ENCODE results near the gene IL17RC.

IL17RC gene

DNA sequence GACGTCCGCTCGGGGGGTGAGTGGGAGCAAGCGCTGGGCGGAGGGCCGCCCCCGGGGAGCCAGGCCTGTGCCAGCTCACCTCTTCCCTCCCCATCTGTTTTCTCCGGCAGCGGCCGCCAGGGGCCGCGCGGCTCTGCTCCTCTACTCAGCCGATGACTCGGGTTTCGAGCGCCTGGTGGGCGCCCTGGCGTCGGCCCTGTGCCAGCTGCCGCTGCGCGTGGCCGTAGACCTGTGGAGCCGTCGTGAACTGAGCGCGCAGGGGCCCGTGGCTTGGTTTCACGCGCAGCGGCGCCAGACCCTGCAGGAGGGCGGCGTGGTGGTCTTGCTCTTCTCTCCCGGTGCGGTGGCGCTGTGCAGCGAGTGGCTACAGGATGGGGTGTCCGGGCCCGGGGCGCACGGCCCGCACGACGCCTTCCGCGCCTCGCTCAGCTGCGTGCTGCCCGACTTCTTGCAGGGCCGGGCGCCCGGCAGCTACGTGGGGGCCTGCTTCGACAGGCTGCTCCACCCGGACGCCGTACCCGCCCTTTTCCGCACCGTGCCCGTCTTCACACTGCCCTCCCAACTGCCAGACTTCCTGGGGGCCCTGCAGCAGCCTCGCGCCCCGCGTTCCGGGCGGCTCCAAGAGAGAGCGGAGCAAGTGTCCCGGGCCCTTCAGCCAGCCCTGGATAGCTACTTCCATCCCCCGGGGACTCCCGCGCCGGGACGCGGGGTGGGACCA lies 16.1 kb downstream of the IL17RC start:
- TF ChIP-seq, protein P1, sequence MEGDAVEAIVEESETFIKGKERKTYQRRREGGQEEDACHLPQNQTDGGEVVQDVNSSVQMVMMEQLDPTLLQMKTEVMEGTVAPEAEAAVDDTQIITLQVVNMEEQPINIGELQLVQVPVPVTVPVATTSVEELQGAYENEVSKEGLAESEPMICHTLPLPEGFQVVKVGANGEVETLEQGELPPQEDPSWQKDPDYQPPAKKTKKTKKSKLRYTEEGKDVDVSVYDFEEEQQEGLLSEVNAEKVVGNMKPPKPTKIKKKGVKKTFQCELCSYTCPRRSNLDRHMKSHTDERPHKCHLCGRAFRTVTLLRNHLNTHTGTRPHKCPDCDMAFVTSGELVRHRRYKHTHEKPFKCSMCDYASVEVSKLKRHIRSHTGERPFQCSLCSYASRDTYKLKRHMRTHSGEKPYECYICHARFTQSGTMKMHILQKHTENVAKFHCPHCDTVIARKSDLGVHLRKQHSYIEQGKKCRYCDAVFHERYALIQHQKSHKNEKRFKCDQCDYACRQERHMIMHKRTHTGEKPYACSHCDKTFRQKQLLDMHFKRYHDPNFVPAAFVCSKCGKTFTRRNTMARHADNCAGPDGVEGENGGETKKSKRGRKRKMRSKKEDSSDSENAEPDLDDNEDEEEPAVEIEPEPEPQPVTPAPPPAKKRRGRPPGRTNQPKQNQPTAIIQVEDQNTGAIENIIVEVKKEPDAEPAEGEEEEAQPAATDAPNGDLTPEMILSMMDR (IDR thresholded peaks at IDR 0.05; ENCODE audit: insufficient read depth, low read length, missing control alignments) = peak; percentile 89
- ChIA-PET CTCF (interaction anchor here (0.6 to 7.4 kb wide), 34 partner anchors 10 to 805 kb away, joined by 3 to 84 read pairs (median 6); partner anchors contain the start of genes FANCD2, IL17RE, PRRT3 and RPUSD3), POLR2A (interaction anchor here (0.7 to 3.0 kb wide), 9 partner anchors 10 to 140 kb away, joined by 3 to 22 read pairs (median 4); partner anchors contain the start of genes ARPC4, IL17RC, RPUSD3 and TADA3)
- no peak for DNase-seq (ENCODE audit: low read depth, low spot score)
- peak overlapping the region; percentile 77 for H3K4me3 ChIP-seq (ENCODE audit: low read depth, low read length)

DNA sequence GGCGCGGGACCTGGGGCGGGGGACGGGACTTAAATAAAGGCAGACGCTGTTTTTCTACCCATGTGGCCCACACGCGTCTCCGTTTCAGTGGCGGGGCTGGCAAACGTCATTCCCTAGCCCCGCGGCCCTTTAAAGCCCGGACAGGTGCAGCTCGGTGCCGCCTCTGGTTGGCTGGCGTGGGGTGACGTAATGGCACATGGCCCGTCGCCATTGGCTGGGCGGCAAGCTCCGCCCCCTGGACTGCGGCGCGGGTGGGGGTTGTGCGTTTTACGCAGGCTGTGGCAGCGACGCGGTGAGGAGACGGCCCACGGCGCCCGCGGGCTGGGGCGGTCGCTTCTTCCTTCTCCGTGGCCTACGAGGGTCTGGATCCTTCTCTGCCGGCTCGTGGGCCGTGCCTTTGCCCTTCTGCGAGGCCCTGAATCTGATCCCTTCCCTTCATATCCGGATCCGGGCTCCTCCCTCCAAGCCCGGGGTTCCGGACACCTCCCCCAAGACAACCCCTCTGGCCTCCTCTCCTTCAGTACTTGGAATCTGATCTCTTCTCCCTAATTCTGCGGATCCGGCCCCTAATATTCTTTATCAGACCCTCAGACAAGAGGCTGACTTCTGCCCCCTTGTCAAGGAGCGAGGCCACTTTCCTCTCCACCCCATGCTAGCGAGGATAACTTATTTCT lies 16.8 kb downstream of the IL17RC start, which contains the start of gene CRELD1:
CRELD1 (plus strand) TSS at position 274 of the 674 bp plus-strand sequence. CDS start 605 bp downstream, outside the sequence.
- ChIA-PET POLR2A (interaction anchor here (0.6 to 3.0 kb wide), 6 partner anchors 13 to 141 kb away, joined by 3 to 22 read pairs (median 5); partner anchors contain the start of genes ARPC4, IL17RC, RPUSD3 and TADA3), CTCF (interaction anchor here (0.6 to 7.4 kb wide), 19 partner anchors 9 to 329 kb away, joined by 3 to 84 read pairs (median 6); partner anchors contain the start of genes IL17RE and RPUSD3)
- peak; percentile 47 for DNase-seq (ENCODE audit: low read depth, low spot score)
- H3K4me3 ChIP-seq (ENCODE audit: low read depth, low read length) = peak within 1 kb of the TSS; percentile 77
- TF ChIP-seq, protein P1 (IDR thresholded peaks at IDR 0.05; ENCODE audit: insufficient read depth, low read length, missing control alignments) = no peak

DNA sequence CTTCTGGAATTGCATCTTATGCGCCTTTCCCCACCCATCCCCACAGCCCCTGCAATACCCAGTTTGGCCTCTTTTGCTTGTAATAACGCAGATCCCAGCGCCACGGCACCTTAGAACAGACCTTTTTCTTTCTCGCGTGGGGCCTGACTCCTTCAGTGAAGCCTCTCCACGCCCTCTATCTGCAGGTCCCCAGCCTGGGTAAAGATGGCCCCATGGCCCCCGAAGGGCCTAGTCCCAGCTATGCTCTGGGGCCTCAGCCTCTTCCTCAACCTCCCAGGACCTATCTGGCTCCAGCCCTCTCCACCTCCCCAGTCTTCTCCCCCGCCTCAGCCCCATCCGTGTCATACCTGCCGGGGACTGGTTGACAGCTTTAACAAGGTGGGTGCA lies 17.3 kb downstream of the IL17RC start:
- POLR2A ChIA-PET = interaction anchor here (1.7 to 3.0 kb wide), 2 partner anchors 12 to 18 kb away, joined by 12 to 22 read pairs; partner anchors contain the start of gene IL17RC
- CTCF ChIA-PET = interaction anchor here (1.2 to 7.4 kb wide), 9 partner anchors 9 to 218 kb away, joined by 3 to 84 read pairs (median 10); partner anchors contain the start of genes IL17RE and RPUSD3
- H3K4me3 ChIP-seq (ENCODE audit: low read depth, low read length) = peak overlapping the region; percentile 77
- TF ChIP-seq, protein P1 (IDR thresholded peaks at IDR 0.05; ENCODE audit: insufficient read depth, low read length, missing control alignments) = peak; percentile 2
- DNase-seq (ENCODE audit: low read depth, low spot score) = no peak

DNA sequence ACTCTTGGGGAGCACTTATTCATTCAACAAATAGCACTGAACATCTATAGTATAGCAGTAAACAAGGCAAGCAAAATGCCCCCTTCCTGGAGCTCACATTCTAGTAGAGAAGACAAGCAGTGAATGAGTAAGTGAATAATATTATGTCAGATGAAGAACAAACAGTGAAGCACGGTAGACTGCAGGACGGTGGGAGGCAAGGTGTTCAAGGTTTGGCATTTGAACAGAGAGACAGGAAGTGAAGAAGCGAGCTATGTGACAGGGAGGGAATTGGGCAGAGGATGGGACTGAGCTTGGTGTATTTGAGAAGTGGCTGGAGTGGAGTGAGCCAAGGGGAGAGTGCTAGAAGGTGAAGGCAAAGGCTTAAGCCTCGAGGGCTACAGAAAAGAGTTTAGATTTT lies 18.1 kb downstream of the IL17RC start:
- CTCF ChIA-PET = interaction anchor here (1.1 to 7.4 kb wide), 7 partner anchors 8 to 352 kb away, joined by 3 to 84 read pairs (median 5); partner anchors contain the start of genes IL17RE and RPUSD3
- POLR2A ChIA-PET = interaction anchor here (1.0 to 3.0 kb wide), 2 partner anchors 11 to 12 kb away, joined by 3 to 22 read pairs; no protein-coding TSS in a partner anchor
- TF ChIP-seq, protein P1 (IDR thresholded peaks at IDR 0.05; ENCODE audit: insufficient read depth, low read length, missing control alignments) = no peak
- DNase-seq (ENCODE audit: low read depth, low spot score) = no peak
- peak overlapping the region; percentile 77 for H3K4me3 ChIP-seq (ENCODE audit: low read depth, low read length)

DNA sequence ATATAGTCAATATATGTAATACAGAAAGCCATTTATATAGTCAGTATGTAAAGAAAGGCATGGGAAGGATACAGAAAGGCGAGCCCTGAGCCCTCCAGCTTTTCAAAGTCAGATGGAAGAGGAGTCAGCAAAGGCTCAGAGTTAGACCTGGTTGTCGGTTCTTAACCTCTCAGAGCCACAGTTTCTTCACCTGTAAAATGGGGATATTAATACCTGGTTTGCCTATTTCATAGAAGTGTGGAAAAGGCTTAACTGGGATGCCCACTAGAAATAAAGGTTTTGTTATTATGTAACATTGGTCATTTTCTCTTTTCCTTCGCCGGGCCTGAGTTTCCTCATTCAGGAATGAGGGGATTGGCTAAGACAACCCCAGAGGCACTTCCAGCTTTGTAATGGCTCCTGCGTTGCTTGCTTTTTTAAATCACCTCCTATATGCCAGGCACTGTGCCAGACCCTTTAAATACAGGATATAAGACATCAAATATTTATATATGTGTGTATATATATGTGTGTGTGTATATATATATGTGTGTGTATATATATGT lies 19.1 kb downstream of the IL17RC start:
- DNase-seq (ENCODE audit: low read depth, low spot score) = no peak
- H3K4me3 ChIP-seq (ENCODE audit: low read depth, low read length) = no peak overlapping the region
- TF ChIP-seq, protein P1 (IDR thresholded peaks at IDR 0.05; ENCODE audit: insufficient read depth, low read length, missing control alignments) = no peak
- ChIA-PET CTCF (interaction anchor here (1.6 to 7.4 kb wide), 2 partner anchors 12 to 351 kb away, joined by 5 to 84 read pairs; no protein-coding TSS in a partner anchor), POLR2A (interaction anchor here (1.0 kb wide), 1 partner anchor 11 kb away, joined by 3 read pairs; no protein-coding TSS in a partner anchor)
